Measurements from ENCODE around the gene DPY19L1.

GRCh38 chr7:34895202-34895601, 142.1 kb downstream of the DPY19L1 start:
- TF ChIP-seq CTCF (IDR thresholded peaks at IDR 0.05; ENCODE audit: low read depth, low read length, poor library complexity, severe bottlenecking), result no peak
- no peak for TF ChIP-seq EZH2phosphoT487 (IDR thresholded peaks at IDR 0.05; ENCODE audit: borderline replicate concordance, low read length)
